CD4-positive, alpha-beta T cell (primary cell): ENCODE measurements around the gene ZNG1A. TPM values are rescaled to one million over a fixed set of nuclear protein-coding genes. Genes with fewer than 3 reads are reported as not detected.
"Not testable (repeated sequence)": the region's sequence is repeated elsewhere in the genome, so short reads cannot be mapped to it uniquely, and the experiment has no call there.

Experiments
- ATAC-seq: fragments of 200-7000 bp; cut with Tn5 transposase; one replicate; pipeline ENCODE4 v1.10.0; 2022; ENCODE audit warnings: mild to moderate bottlenecking; ENCODE audit not compliant: poor library complexity
- CTCF ChIA-PET: fragments of 350-600 bp; sonication (Branson Sonifier 250); formaldehyde crosslinking; loops from one replicate; lab custom pipeline; 2021; ENCODE audit warnings: antibody characterized with exemption, inconsistent platforms; lab: Charles Lee
- POLR2A ChIA-PET: fragments of 350-600 bp; sonication (Branson Sonifier 250); formaldehyde crosslinking; loops from one replicate; lab custom pipeline; 2021; ENCODE audit warnings: antibody characterized with exemption, inconsistent platforms; lab: Charles Lee
- DNase-seq, 14 experiments: peaks; one replicate each; pipeline ENCODE4 v3.0.0-alpha.2; 2013 to 2020; ENCODE audit warnings: mixed read lengths in 2 of 14
- H3K27ac ChIP-seq, 2 donors: one replicate each; pipeline versions ENCODE4 v1.5.1 to v1.7.0; 2013; ENCODE audit warnings: low read length in 2 of 2, low read depth in 1 of 2, mild to moderate bottlenecking in 1 of 2
- H3K27me3 ChIP-seq, 2 experiments: 1 replicate in 1 of 2; 2 replicates in 1 of 2; pipeline versions ENCODE4 v1.6.1 to v1.7.0; 2013; ENCODE audit warnings: low read length in 2 of 2, control low read depth in 1 of 2, mild to moderate bottlenecking in 1 of 2, moderate library complexity in 1 of 2; ENCODE audit not compliant: insufficient read depth in 2 of 2, control insufficient read depth in 1 of 2
- H3K36me3 ChIP-seq: one replicate; pipeline ENCODE4 v1.6.1; 2013; ENCODE audit warnings: low read length, control low read depth; ENCODE audit not compliant: insufficient read depth
- H3K4me1 ChIP-seq: one replicate; pipeline ENCODE4 v1.6.1; 2013; ENCODE audit warnings: low read length, control low read depth; ENCODE audit not compliant: insufficient read depth
- H3K4me3 ChIP-seq: one replicate; pipeline ENCODE4 v1.5.1; 2013; ENCODE audit warnings: mild to moderate bottlenecking, low read length, moderate library complexity
- H3K9me3 ChIP-seq, 2 experiments: 1 replicate in 1 of 2; 2 replicates in 1 of 2; pipeline versions ENCODE4 v1.6.1 to v1.7.0; 2013; ENCODE audit warnings: low read length in 2 of 2, mild to moderate bottlenecking in 2 of 2, control low read depth in 1 of 2, moderate library complexity in 1 of 2; ENCODE audit not compliant: control insufficient read depth in 1 of 2, insufficient read depth in 1 of 2
- H3K27ac Mint-ChIP-seq: one replicate; pipeline ENCODE4 v1.8.0; 2020; ENCODE audit warnings: mixed read lengths
- H3K27me3 Mint-ChIP-seq: one replicate; pipeline ENCODE4 v1.8.0; 2021; ENCODE audit warnings: mixed read lengths
- H3K36me3 Mint-ChIP-seq: one replicate; pipeline ENCODE4 v1.8.0; 2021; ENCODE audit warnings: low read depth, mixed read lengths
- H3K4me1 Mint-ChIP-seq: one replicate; pipeline ENCODE4 v1.8.0; 2021; ENCODE audit warnings: low read depth, mixed read lengths
- H3K4me3 Mint-ChIP-seq: one replicate; pipeline ENCODE4 v1.8.0; 2020; ENCODE audit warnings: mild to moderate bottlenecking, mixed read lengths
- H3K9me3 Mint-ChIP-seq: one replicate; pipeline ENCODE4 v1.8.0; 2020; ENCODE audit warnings: mixed read lengths
- intact Hi-C, 2 experiments: fragments of 100-400 bp; cut with DNase I in 1 of 2; cut with micrococcal nuclease in 1 of 2; formaldehyde crosslinking; loops; one replicate each; pipeline versions ENCODE4 v1.15.1 to v1.9.0; 2023 to 2025; cut with DNase I, micrococcal nuclease
- total RNA-seq, 174 experiments: library from RNA in 2 of 174; stranded (reverse) in 2 of 174; gene quantifications; one replicate each; pipeline ENCODE4 v1.2.3 and lab custom pipeline; 2021 to 2026

The ZNG1A gene
- total RNA-seq, 2 experiments from 2014 or later, result 21.9 to 22.4 TPM

- DNase-seq, intact Hi-C loops, H3K27me3 Mint-ChIP-seq, H3K4me1 ChIP-seq, H3K36me3 ChIP-seq, H3K9me3 ChIP-seq, H3K4me3 Mint-ChIP-seq, H3K27me3 ChIP-seq, POLR2A ChIA-PET, H3K9me3 Mint-ChIP-seq, H3K27ac ChIP-seq, H3K4me1 Mint-ChIP-seq, CTCF ChIA-PET, H3K36me3 Mint-ChIP-seq, H3K4me3 ChIP-seq: not testable (repeated sequence)
- ATAC-seq, result peak; percentile 70
- peak overlapping the region; percentile 51 for H3K27ac Mint-ChIP-seq
Observed at GRCh38 chr9:86697-87096, 92.2 kb downstream of the ZNG1A start.

- H3K4me1 ChIP-seq, CTCF ChIA-PET, H3K27me3 Mint-ChIP-seq, POLR2A ChIA-PET, intact Hi-C loops, H3K4me3 Mint-ChIP-seq, H3K36me3 Mint-ChIP-seq, H3K4me3 ChIP-seq, H3K27ac Mint-ChIP-seq, H3K27ac ChIP-seq, ATAC-seq, H3K4me1 Mint-ChIP-seq, H3K27me3 ChIP-seq, DNase-seq, H3K9me3 Mint-ChIP-seq, H3K9me3 ChIP-seq, H3K36me3 ChIP-seq: not testable (repeated sequence)
Observed at GRCh38 chr9:82932-83689, 95.7 kb downstream of the ZNG1A start.

- H3K4me1 ChIP-seq, H3K9me3 ChIP-seq, H3K36me3 Mint-ChIP-seq, ATAC-seq, H3K27ac ChIP-seq, H3K4me3 ChIP-seq, CTCF ChIA-PET, H3K4me3 Mint-ChIP-seq, DNase-seq, H3K9me3 Mint-ChIP-seq, H3K27me3 ChIP-seq, H3K36me3 ChIP-seq, intact Hi-C loops, POLR2A ChIA-PET, H3K27ac Mint-ChIP-seq, H3K4me1 Mint-ChIP-seq: not testable (repeated sequence)
- peaks cover 13% of the 10 kb centered on the region for H3K27me3 Mint-ChIP-seq
Observed at GRCh38 chr9:78333-78732, 100.5 kb downstream of the ZNG1A start.

GRCh38 chr9:76389-76788 lies 102.5 kb downstream of the ZNG1A start:
- H3K4me1 Mint-ChIP-seq, H3K4me3 ChIP-seq, H3K36me3 Mint-ChIP-seq, ATAC-seq, H3K27me3 ChIP-seq, H3K9me3 ChIP-seq, H3K9me3 Mint-ChIP-seq, POLR2A ChIA-PET, DNase-seq, H3K4me3 Mint-ChIP-seq, H3K27ac ChIP-seq, CTCF ChIA-PET, H3K27ac Mint-ChIP-seq, intact Hi-C loops, H3K4me1 ChIP-seq, H3K36me3 ChIP-seq: not testable (repeated sequence)
- H3K27me3 Mint-ChIP-seq, result peaks cover 15% of the 10 kb centered on the region

- H3K27me3 ChIP-seq, H3K27ac Mint-ChIP-seq, H3K9me3 ChIP-seq, POLR2A ChIA-PET, H3K27ac ChIP-seq, H3K27me3 Mint-ChIP-seq, ATAC-seq, H3K9me3 Mint-ChIP-seq, DNase-seq, H3K36me3 Mint-ChIP-seq, CTCF ChIA-PET, H3K4me1 ChIP-seq, H3K4me1 Mint-ChIP-seq, intact Hi-C loops, H3K36me3 ChIP-seq: not testable (repeated sequence)
- H3K4me3 ChIP-seq, result peak overlapping the region; percentile 5
- H3K4me3 Mint-ChIP-seq, result peak overlapping the region; percentile 79
Observed at GRCh38 chr9:73900-74525, 104.8 kb downstream of the ZNG1A start.

- POLR2A ChIA-PET, H3K9me3 Mint-ChIP-seq, H3K27me3 Mint-ChIP-seq, H3K36me3 ChIP-seq, H3K4me1 ChIP-seq, H3K27me3 ChIP-seq, H3K36me3 Mint-ChIP-seq, H3K4me1 Mint-ChIP-seq, intact Hi-C loops, H3K9me3 ChIP-seq, CTCF ChIA-PET, H3K27ac Mint-ChIP-seq, H3K27ac ChIP-seq: not testable (repeated sequence)
- H3K4me3 ChIP-seq, result peak overlapping the region; percentile 5
- H3K4me3 Mint-ChIP-seq, result peak overlapping the region; percentile 56
- peak; percentile 54 for ATAC-seq
- peak in 9 of 14 experiments; percentile 1 to 35 (median 9) for DNase-seq
Observed at GRCh38 chr9:73076-73899, 105.6 kb downstream of the ZNG1A start.
